ENCODE data around the gene CDH4.

Gene CDH4

GRCh38 chr20:61376541-61377240 is 124.6 kb downstream of the CDH4 start:
- Histone ChIP-seq H3K23ac (ENCODE audit: low read depth, low read length, poor library complexity) (no peak overlapping the region), H3K9ac (ENCODE audit: low read depth, low read length, poor library complexity) (no peak overlapping the region), H2BK120ac (ENCODE audit: low read depth, low read length) (no peak overlapping the region), H3K18ac (ENCODE audit: low read length) (peak overlapping the region; percentile 23), H2AFZ (ENCODE audit: low read length) (no peak overlapping the region), H3K14ac (ENCODE audit: low read length) (peak overlapping the region; percentile 27), H3K4me1 (ENCODE audit: control insufficient read depth in 2 of 2, insufficient read depth in 1 of 2, low read depth in 1 of 2, low read length in 2 of 2) (peaks cover 12 to 13% of the 10 kb centered on the region in 2 donors), H3K4me2 (ENCODE audit: insufficient read depth, low read length, poor library complexity, severe bottlenecking) (no peak overlapping the region), H4K8ac (ENCODE audit: low read depth, low read length) (no peak overlapping the region), H3K36me3 (replicated peaks in 1 of 2; ENCODE audit: control insufficient read depth in 2 of 2, insufficient read depth in 2 of 2, low read length in 2 of 2) (no peaks in the 10 kb centered on the region), H3K4me3 (ENCODE audit: low read length in 2 of 2) (no peak overlapping the region), H2AK5ac (ENCODE audit: low read depth, low read length) (peak overlapping the region; percentile 10), H3K4ac (ENCODE audit: low read length) (no peak overlapping the region), H2BK12ac (ENCODE audit: low read length) (no peak overlapping the region), H2BK5ac (ENCODE audit: low read length) (no peak overlapping the region), H3K79me1 (ENCODE audit: low read depth, low read length) (peaks cover 2% of the 10 kb centered on the region), H2BK15ac (ENCODE audit: low read length) (peak overlapping the region; percentile 12), H3K27me3 (ENCODE audit: control insufficient read depth in 3 of 3, insufficient read depth in 3 of 3, low read depth in 1 of 3, low read length in 3 of 3) (no peaks in the 10 kb centered on the region), H4K91ac (ENCODE audit: low read depth, low read length, poor library complexity) (no peak overlapping the region), H3K27ac (replicated peaks; ENCODE audit: low read length) (no peak overlapping the region), H3K9me3 (replicated peaks in 1 of 2; ENCODE audit: control insufficient read depth in 2 of 2, insufficient read depth in 1 of 2, low read depth in 1 of 2, low read length in 2 of 2) (peaks cover 6 to 13% of the 10 kb centered on the region in 2 donors)
- no CpG with 5 or more reads among the region's 12 CpGs for WGBS, 2 donors (ENCODE audit: extremely low coverage in 2 of 2, insufficient read length in 2 of 2, insufficient replicate concordance in 1 of 2)
- no peak for DNase-seq (ENCODE audit: low spot score)

- no peak overlapping the region for H3K4me3 ChIP-seq (ENCODE audit: low read length in 2 of 2)
- H2BK12ac ChIP-seq (ENCODE audit: low read length) = no peak overlapping the region
- no peak overlapping the region for H3K23ac ChIP-seq (ENCODE audit: low read depth, low read length, poor library complexity)
- H4K91ac ChIP-seq (ENCODE audit: low read depth, low read length, poor library complexity) = no peak overlapping the region
- no peaks in the 10 kb centered on the region for H3K27me3 ChIP-seq (ENCODE audit: control insufficient read depth in 3 of 3, insufficient read depth in 3 of 3, low read depth in 1 of 3, low read length in 3 of 3)
- no peak overlapping the region for H2BK15ac ChIP-seq (ENCODE audit: low read length)
- peaks cover 0 to 13% of the 10 kb centered on the region in 2 donors for H3K4me1 ChIP-seq (ENCODE audit: control insufficient read depth in 2 of 2, insufficient read depth in 1 of 2, low read depth in 1 of 2, low read length in 2 of 2)
- H2BK120ac ChIP-seq (ENCODE audit: low read depth, low read length) = no peak overlapping the region
- H3K36me3 ChIP-seq (replicated peaks in 1 of 2; ENCODE audit: control insufficient read depth in 2 of 2, insufficient read depth in 2 of 2, low read length in 2 of 2) = no peaks in the 10 kb centered on the region
- no peak overlapping the region for H4K8ac ChIP-seq (ENCODE audit: low read depth, low read length)
- no peak overlapping the region for H3K18ac ChIP-seq (ENCODE audit: low read length)
- no peak overlapping the region for H3K4me2 ChIP-seq (ENCODE audit: insufficient read depth, low read length, poor library complexity, severe bottlenecking)
- peaks cover 13 to 23% of the 10 kb centered on the region in 2 donors for H3K9me3 ChIP-seq (replicated peaks in 1 of 2; ENCODE audit: control insufficient read depth in 2 of 2, insufficient read depth in 1 of 2, low read depth in 1 of 2, low read length in 2 of 2)
- no peak overlapping the region for H3K14ac ChIP-seq (ENCODE audit: low read length)
- no peak overlapping the region for H2BK5ac ChIP-seq (ENCODE audit: low read length)
- H3K9ac ChIP-seq (ENCODE audit: low read depth, low read length, poor library complexity) = no peak overlapping the region
- no peak overlapping the region for H2AFZ ChIP-seq (ENCODE audit: low read length)
- H2AK5ac ChIP-seq (ENCODE audit: low read depth, low read length) = no peak overlapping the region
- DNase-seq (ENCODE audit: low spot score) = no peak
- H3K4ac ChIP-seq (ENCODE audit: low read length) = no peak overlapping the region
- H3K27ac ChIP-seq (replicated peaks; ENCODE audit: low read length) = no peak overlapping the region
- H3K79me1 ChIP-seq (ENCODE audit: low read depth, low read length) = peaks cover 2% of the 10 kb centered on the region
- WGBS, 2 donors (ENCODE audit: extremely low coverage in 2 of 2, insufficient read length in 2 of 2, insufficient replicate concordance in 1 of 2) = no CpG with 5 or more reads among the region's 7 CpGs
Measured at GRCh38 chr20:61378694-61379355, 126.8 kb downstream of the CDH4 start.

DNA sequence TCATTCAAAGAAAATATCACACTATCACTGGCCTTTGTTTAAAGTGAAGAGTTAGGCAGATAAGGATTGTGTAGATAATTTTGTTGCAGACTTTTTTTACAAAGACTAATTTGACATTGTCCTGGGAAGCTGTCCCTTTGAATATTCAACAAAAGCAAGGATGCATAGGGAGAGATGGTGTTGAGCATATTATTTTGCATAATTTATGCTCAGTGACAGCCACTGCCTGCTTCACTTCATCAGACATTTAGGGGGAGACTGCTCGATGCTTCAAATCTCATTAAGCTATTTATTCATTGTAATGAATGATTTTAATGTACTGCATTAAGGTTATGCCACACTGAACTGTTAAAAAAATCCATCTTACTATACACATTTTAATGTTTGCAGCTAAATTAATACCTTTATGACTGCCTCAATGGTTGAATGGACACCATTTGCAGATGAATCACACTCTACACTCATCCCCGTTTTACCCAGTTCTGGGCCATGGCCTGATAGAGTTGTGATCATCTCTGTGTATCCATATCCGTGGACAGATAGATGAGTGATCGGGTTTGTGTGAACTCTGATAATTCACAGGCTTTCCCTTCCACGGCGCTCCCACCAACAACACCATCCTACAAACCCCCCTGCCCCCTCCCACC is 128.0 kb downstream of the CDH4 start:
- DNase-seq (ENCODE audit: low spot score) = no peak
- Histone ChIP-seq H3K9ac (ENCODE audit: low read depth, low read length, poor library complexity) (no peak overlapping the region), H2BK5ac (ENCODE audit: low read length) (no peak overlapping the region), H3K4ac (ENCODE audit: low read length) (no peak overlapping the region), H3K18ac (ENCODE audit: low read length) (no peak overlapping the region), H3K23ac (ENCODE audit: low read depth, low read length, poor library complexity) (no peak overlapping the region), H3K4me2 (ENCODE audit: insufficient read depth, low read length, poor library complexity, severe bottlenecking) (no peak overlapping the region), H3K14ac (ENCODE audit: low read length) (no peak overlapping the region), H3K9me3 (replicated peaks in 1 of 2; ENCODE audit: control insufficient read depth in 2 of 2, insufficient read depth in 1 of 2, low read depth in 1 of 2, low read length in 2 of 2) (peaks cover 17 to 33% of the 10 kb centered on the region in 2 donors), H2AFZ (ENCODE audit: low read length) (no peak overlapping the region), H3K27ac (replicated peaks; ENCODE audit: low read length) (no peak overlapping the region), H2AK5ac (ENCODE audit: low read depth, low read length) (no peak overlapping the region), H2BK12ac (ENCODE audit: low read length) (no peak overlapping the region), H3K4me1 (ENCODE audit: control insufficient read depth in 2 of 2, insufficient read depth in 1 of 2, low read depth in 1 of 2, low read length in 2 of 2) (peaks cover 0 to 13% of the 10 kb centered on the region in 2 donors), H4K91ac (ENCODE audit: low read depth, low read length, poor library complexity) (no peak overlapping the region), H3K27me3 (ENCODE audit: control insufficient read depth in 3 of 3, insufficient read depth in 3 of 3, low read depth in 1 of 3, low read length in 3 of 3) (no peaks in the 10 kb centered on the region), H3K36me3 (replicated peaks in 1 of 2; ENCODE audit: control insufficient read depth in 2 of 2, insufficient read depth in 2 of 2, low read length in 2 of 2) (no peaks in the 10 kb centered on the region), H4K8ac (ENCODE audit: low read depth, low read length) (no peak overlapping the region), H2BK120ac (ENCODE audit: low read depth, low read length) (no peak overlapping the region), H3K79me1 (ENCODE audit: low read depth, low read length) (peaks cover 2% of the 10 kb centered on the region), H2BK15ac (ENCODE audit: low read length) (no peak overlapping the region), H3K4me3 (ENCODE audit: low read length in 2 of 2) (no peak overlapping the region)
- no CpG with 5 or more reads among the region's 6 CpGs for WGBS, 2 donors (ENCODE audit: extremely low coverage in 2 of 2, insufficient read length in 2 of 2, insufficient replicate concordance in 1 of 2)

DNA sequence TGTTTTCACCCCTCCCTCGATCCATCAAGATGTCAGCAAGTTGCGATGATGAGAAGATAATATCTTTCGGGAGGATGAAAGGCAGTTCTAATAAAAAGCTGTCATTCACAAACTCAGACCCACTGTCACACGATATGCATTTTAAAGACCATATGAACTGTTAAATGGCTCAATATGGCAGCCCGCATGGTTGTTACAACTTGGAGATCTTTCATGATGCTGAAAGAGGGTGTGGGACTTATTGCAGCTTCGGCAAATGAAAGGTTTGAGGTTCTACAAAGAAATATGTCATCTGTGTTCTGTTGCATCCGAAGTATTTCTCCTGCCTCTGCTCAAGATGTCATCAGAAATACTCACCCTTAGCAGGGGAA is 128.5 kb downstream of the CDH4 start:
- H3K14ac ChIP-seq (ENCODE audit: low read length) = no peak overlapping the region
- no peak overlapping the region for H2BK12ac ChIP-seq (ENCODE audit: low read length)
- peaks cover 18 to 32% of the 10 kb centered on the region in 2 donors for H3K9me3 ChIP-seq (replicated peaks in 1 of 2; ENCODE audit: control insufficient read depth in 2 of 2, insufficient read depth in 1 of 2, low read depth in 1 of 2, low read length in 2 of 2)
- no peak overlapping the region for H3K9ac ChIP-seq (ENCODE audit: low read depth, low read length, poor library complexity)
- H3K79me1 ChIP-seq (ENCODE audit: low read depth, low read length) = peaks cover 2% of the 10 kb centered on the region
- no peak overlapping the region for H3K4ac ChIP-seq (ENCODE audit: low read length)
- no peak overlapping the region for H2AFZ ChIP-seq (ENCODE audit: low read length)
- H3K27ac ChIP-seq (replicated peaks; ENCODE audit: low read length) = no peak overlapping the region
- DNase-seq (ENCODE audit: low spot score) = no peak
- no peak overlapping the region for H3K23ac ChIP-seq (ENCODE audit: low read depth, low read length, poor library complexity)
- no peak overlapping the region for H2BK120ac ChIP-seq (ENCODE audit: low read depth, low read length)
- H3K4me1 ChIP-seq (ENCODE audit: control insufficient read depth in 2 of 2, insufficient read depth in 1 of 2, low read depth in 1 of 2, low read length in 2 of 2) = peaks cover 0 to 13% of the 10 kb centered on the region in 2 donors
- no peak overlapping the region for H2BK5ac ChIP-seq (ENCODE audit: low read length)
- no peak overlapping the region for H3K4me3 ChIP-seq (ENCODE audit: low read length in 2 of 2)
- H3K36me3 ChIP-seq (replicated peaks in 1 of 2; ENCODE audit: control insufficient read depth in 2 of 2, insufficient read depth in 2 of 2, low read length in 2 of 2) = no peaks in the 10 kb centered on the region
- WGBS, 2 donors (ENCODE audit: extremely low coverage in 2 of 2, insufficient read length in 2 of 2, insufficient replicate concordance in 1 of 2) = no CpG with 5 or more reads among the region's 7 CpGs
- H4K91ac ChIP-seq (ENCODE audit: low read depth, low read length, poor library complexity) = no peak overlapping the region
- no peak overlapping the region for H3K18ac ChIP-seq (ENCODE audit: low read length)
- H2BK15ac ChIP-seq (ENCODE audit: low read length) = no peak overlapping the region
- H4K8ac ChIP-seq (ENCODE audit: low read depth, low read length) = no peak overlapping the region
- no peak overlapping the region for H3K4me2 ChIP-seq (ENCODE audit: insufficient read depth, low read length, poor library complexity, severe bottlenecking)
- no peak overlapping the region for H2AK5ac ChIP-seq (ENCODE audit: low read depth, low read length)
- no peaks in the 10 kb centered on the region for H3K27me3 ChIP-seq (ENCODE audit: control insufficient read depth in 3 of 3, insufficient read depth in 3 of 3, low read depth in 1 of 3, low read length in 3 of 3)
